Kidney epithelial cell (primary cell): ENCODE measurements around the gene DPP6. TPM values are rescaled to one million over a fixed set of nuclear protein-coding genes. Genes with fewer than 3 reads are reported as not detected.

Experiments
- DNase-seq: peaks from one replicate; pipeline ENCODE4 v3.0.0-alpha.2; 2010; ENCODE audit warnings: low read depth
- H3K27me3 ChIP-seq: 2 replicates; pipeline ENCODE4 v1.6.0; 2011; ENCODE audit warnings: low read length; ENCODE audit not compliant: control insufficient read depth, insufficient read depth
- H3K36me3 ChIP-seq: 2 replicates; pipeline ENCODE4 v1.5.1; 2011; ENCODE audit warnings: low read length; ENCODE audit not compliant: control insufficient read depth, insufficient read depth
- H3K4me3 ChIP-seq: 2 replicates; pipeline ENCODE4 v1.5.1; 2011; ENCODE audit warnings: low read depth, mild to moderate bottlenecking, control low read depth, low read length
- total RNA-seq: library from RNA; depleted of rRNA; stranded (reverse); fragments of >200 nt; gene quantifications from 2 replicates; pipeline ENCODE4 v1.2.3, GENCODE V29; 2015
- TF ChIP-seq, protein P1 (sequence below): IDR thresholded peaks from 2 replicates; pipeline ENCODE4 v1.5.1; 2011; ENCODE audit warnings: mild to moderate bottlenecking, moderate library complexity, low read length, control low read depth, inconsistent platforms; ENCODE audit not compliant: insufficient read depth, poor library complexity, severe bottlenecking

The DPP6 gene
- total RNA-seq, 1 donor from 2014 or later = 0.84 TPM

DNA sequence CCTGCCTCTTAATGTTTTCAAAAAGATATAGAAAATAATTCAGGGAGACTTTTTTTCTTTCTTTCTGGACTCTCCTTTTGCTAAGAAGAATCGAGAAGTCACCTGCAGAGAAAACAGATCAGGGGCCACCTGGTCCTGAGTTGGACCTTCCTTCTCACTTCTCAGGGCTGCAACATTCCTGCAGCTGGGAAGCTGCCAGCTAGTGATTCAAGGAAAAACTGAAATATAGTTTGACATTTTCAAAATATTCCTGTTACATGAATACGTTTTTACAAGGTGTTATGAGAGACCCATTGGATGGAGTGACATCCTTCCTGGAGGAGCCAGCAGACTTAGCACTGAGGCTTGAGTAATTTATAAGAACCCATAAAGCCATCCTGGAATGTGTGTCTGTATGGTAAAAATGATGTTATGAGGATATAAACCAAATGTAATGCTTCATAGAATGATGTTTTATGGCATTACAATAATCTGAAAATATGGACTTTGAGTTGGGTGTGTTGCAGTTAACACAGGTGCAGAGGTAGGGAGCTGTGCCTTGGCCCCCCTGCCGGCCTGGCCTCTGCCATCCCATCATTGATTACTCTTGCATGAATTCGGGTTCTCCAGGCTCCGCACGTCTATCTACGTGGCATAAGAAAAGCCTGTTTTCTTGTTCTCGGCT, 801.0 kb downstream of the DPP6 start:
- DNase-seq = no peak
- TF ChIP-seq, protein P1, sequence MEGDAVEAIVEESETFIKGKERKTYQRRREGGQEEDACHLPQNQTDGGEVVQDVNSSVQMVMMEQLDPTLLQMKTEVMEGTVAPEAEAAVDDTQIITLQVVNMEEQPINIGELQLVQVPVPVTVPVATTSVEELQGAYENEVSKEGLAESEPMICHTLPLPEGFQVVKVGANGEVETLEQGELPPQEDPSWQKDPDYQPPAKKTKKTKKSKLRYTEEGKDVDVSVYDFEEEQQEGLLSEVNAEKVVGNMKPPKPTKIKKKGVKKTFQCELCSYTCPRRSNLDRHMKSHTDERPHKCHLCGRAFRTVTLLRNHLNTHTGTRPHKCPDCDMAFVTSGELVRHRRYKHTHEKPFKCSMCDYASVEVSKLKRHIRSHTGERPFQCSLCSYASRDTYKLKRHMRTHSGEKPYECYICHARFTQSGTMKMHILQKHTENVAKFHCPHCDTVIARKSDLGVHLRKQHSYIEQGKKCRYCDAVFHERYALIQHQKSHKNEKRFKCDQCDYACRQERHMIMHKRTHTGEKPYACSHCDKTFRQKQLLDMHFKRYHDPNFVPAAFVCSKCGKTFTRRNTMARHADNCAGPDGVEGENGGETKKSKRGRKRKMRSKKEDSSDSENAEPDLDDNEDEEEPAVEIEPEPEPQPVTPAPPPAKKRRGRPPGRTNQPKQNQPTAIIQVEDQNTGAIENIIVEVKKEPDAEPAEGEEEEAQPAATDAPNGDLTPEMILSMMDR = no peak

DNA sequence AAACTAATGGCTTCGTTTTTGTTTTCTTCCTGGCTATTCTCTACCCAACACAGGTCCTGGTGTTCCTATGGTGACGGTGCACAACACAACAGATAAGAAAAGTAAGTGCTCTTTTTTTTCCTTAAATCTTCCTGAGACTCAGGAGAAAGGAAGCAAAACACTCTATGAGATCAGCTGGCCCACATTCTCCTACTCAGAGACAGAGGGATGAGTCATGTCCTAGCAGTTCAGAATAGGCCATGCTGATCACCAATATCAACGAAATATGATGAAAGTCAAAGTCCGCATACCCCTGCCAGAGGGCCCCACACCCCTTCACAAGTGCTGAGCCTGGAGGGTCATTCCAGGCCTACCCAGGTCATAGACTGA, 801.5 kb downstream of the DPP6 start:
- Histone ChIP-seq H3K4me3 (no peak overlapping the region), H3K27me3 (no peaks in the 10 kb centered on the region), H3K36me3 (no peaks in the 10 kb centered on the region)
- no peak for DNase-seq
- TF ChIP-seq, protein P1 = no peak

More for the DNA sequence above, 801.0 kb downstream of the DPP6 start:
- Histone ChIP-seq H3K27me3 (no peaks in the 10 kb centered on the region), H3K4me3 (no peak overlapping the region), H3K36me3 (no peaks in the 10 kb centered on the region)

DNA sequence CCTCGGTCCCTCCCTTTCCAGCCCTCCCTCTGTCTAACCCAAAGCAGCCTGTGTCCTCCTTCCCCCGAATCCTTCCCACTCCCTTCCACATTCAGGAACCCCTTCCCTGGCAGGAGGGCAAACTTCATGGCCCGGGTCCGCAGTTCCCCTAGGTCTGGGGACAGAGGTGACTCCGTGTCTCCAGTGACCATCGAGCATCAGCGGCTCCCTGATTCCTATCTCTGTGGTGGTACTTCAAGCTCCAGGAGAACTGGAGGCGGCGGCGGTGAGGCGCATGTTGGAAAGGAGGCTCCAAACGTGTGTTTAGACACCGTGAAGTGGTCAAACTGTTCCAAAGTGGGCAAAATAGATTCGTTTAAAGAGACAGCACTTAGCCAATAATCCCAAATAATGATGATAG, 802.6 kb downstream of the DPP6 start:
- TF ChIP-seq, protein P1 = no peak
- Histone ChIP-seq H3K27me3 (no peaks in the 10 kb centered on the region), H3K4me3 (no peak overlapping the region), H3K36me3 (no peaks in the 10 kb centered on the region)
- no peak for DNase-seq

DNA sequence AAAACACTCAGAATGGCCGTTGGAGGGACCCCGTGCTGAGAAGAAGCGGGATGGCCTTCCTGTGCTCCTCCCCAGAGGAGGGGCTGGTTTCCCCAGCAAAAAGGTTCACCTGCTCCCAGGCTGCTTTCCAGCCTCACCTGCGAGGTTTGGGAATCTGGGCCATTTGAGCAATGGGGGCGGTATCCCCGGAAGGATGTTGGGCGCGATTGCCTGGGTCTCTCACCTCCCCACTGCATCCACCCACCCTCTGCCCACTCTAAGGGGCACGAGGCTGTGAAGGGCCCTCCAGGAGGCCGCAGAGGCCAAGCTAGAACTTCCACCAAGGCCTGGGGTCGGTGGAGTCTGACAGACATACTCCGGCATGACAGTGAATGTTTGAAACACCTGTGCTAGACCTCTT, 803.2 kb downstream of the DPP6 start:
- no peak overlapping the region for H3K4me3 ChIP-seq
- H3K27me3 ChIP-seq = no peaks in the 10 kb centered on the region
- TF ChIP-seq, protein P1 = no peak

DNA sequence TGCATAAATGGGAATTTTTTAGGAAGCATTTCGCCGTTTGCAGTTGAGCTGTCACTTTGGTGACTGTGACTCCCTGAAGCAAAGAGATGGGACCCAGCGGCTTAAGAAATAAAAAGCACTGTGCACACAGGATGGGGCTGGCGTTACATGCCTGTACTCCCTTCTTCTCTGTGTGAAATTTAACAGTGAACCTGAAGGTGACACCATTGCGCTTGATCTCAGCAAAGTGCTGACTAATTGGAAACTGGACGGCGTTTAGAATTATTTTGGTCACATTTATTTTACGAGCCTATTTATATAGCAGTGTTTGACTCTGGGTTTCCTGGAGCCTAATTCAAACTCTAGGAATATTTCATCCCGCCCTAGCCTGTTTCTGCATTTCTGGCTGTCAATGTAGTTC, 804.5 kb downstream of the DPP6 start:
- TF ChIP-seq, protein P1 = no peak
- Histone ChIP-seq H3K4me3 (no peak overlapping the region), H3K36me3 (no peaks in the 10 kb centered on the region), H3K27me3 (no peaks in the 10 kb centered on the region)
- DNase-seq = no peak

More for the DNA sequence above, 803.2 kb downstream of the DPP6 start:
- no peak for DNase-seq
- H3K36me3 ChIP-seq = no peaks in the 10 kb centered on the region

DNA sequence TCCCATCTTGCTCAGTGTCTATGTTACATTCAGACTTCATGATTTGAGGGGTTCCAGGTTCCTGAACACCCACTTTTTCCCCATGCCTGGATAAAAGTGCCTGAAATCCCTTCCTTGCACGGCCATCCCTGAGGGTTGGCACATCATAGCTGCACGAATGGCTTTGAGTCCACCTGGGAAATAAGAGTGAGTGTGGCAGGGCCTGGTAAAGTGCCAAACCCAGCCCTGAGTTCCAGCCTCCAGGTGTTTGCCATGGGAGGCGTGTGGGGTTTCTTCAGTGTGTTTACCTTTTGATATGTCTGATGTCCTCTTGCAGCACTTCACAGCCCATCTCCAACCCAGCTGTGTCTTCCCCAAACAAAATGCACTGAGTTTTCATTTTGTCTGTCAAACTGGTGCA, 805.0 kb downstream of the DPP6 start:
- no peak for DNase-seq
- TF ChIP-seq, protein P1 = no peak
- no peaks in the 10 kb centered on the region for H3K36me3 ChIP-seq
- no peak overlapping the region for H3K4me3 ChIP-seq
- no peaks in the 10 kb centered on the region for H3K27me3 ChIP-seq
